ENCODE results near the gene SCAMP3. TPM values are rescaled to one million over a fixed set of nuclear protein-coding genes. Genes with fewer than 3 reads are reported as not detected.
A peak's percentile ranks its signal among the peaks of the same experiment; 100 is the strongest.
"Not testable (repeated sequence)": the region's sequence is repeated elsewhere in the genome, so short reads cannot be mapped to it uniquely, and the experiment has no call there.

SCAMP3 gene
- total and polyA plus RNA-seq, 2 of the 4 experiments (the other 2 are of a cell fraction): 30.5 to 118 TPM

- H3K23ac ChIP-seq (ENCODE audit: low read depth, low read length): no peak overlapping the region
- no peak overlapping the region for H3K18ac ChIP-seq (ENCODE audit: low read depth, low read length)
- dilution Hi-C loops (cut with HindIII; ENCODE audit: low sequenced_read_pairs, unreplicated experiment): no loop called here
- H2BK20ac ChIP-seq (ENCODE audit: low read depth, low read length): no peak overlapping the region
- no peaks in the 10 kb centered on the region for H3K9me1 ChIP-seq (ENCODE audit: insufficient read depth, low read length)
- 81% methylated on average over 10 of the region's 17 CpGs; no CpG with 5 or more reads in 1 of the 2 experiments for WGBS, 2 experiments (ENCODE audit: extremely low coverage in 2 of 2, insufficient read length in 1 of 2)
- ChIA-PET CTCF (interaction anchor here (1.0 to 1.3 kb wide), 2 partner anchors 15 to 20 kb away, joined by 3 to 4 read pairs; partner anchors contain the start of gene CLK2), POLR2A (ENCODE audit: unreplicated experiment) (no interaction called here)
- no peak overlapping the region for H2AFZ ChIP-seq (replicated peaks; ENCODE audit: low read length, poor library complexity)
- H2AK9ac ChIP-seq (replicated peaks; ENCODE audit: low read depth, low read length, poor library complexity): peak overlapping the region; percentile 42
- no peak overlapping the region for H4K8ac ChIP-seq (ENCODE audit: low read depth in 2 of 2, low read length in 2 of 2)
- H3K4me3 ChIP-seq (ENCODE audit: insufficient read depth, low read depth, low read length): no peak overlapping the region
- H3K4me1 ChIP-seq (ENCODE audit: control insufficient read depth, insufficient read depth, low read length): no peaks in the 10 kb centered on the region
- H3K27me3 ChIP-seq (ENCODE audit: control insufficient read depth, insufficient read depth, low read length): peaks cover 57% of the 10 kb centered on the region
- no peak overlapping the region for H3K9ac ChIP-seq (ENCODE audit: low read depth, low read length)
- H3K27ac ChIP-seq (ENCODE audit: insufficient read depth, low read length): no peak overlapping the region
- H2BK120ac ChIP-seq (ENCODE audit: low read depth, low read length): no peak overlapping the region
- H3K79me1 ChIP-seq (ENCODE audit: low read depth in 1 of 2, low read length in 2 of 2): no peaks in the 10 kb centered on the region
- no peak overlapping the region for H2BK15ac ChIP-seq (ENCODE audit: low read depth, low read length)
- no peak for ATAC-seq (ENCODE audit: low read depth)
- H4K91ac ChIP-seq (ENCODE audit: insufficient read depth, low read depth, low read length): no peak overlapping the region
- BruUV-seq (replicated peaks): no TSS peak
- H2AK5ac ChIP-seq (ENCODE audit: low read depth, low read length): no peak overlapping the region
- no peak overlapping the region for H3K14ac ChIP-seq (replicated peaks; ENCODE audit: low read depth, low read length)
- in situ Hi-C loops (cut with MboI; ENCODE audit: low sequenced_read_pairs): no loop called here
- intact Hi-C loops (cut with micrococcal nuclease): no loop called here
- DNase-seq: no peak
- H4K20me1 ChIP-seq (ENCODE audit: insufficient read depth, low read length): no peaks in the 10 kb centered on the region
- H3K36me3 ChIP-seq (ENCODE audit: control insufficient read depth, insufficient read depth, low read length): no peaks in the 10 kb centered on the region
- no peak overlapping the region for H4K5ac ChIP-seq (ENCODE audit: low read depth, low read length)
- no peak overlapping the region for H3K4ac ChIP-seq (ENCODE audit: low read depth, low read length)
- no peak overlapping the region for H3K4me2 ChIP-seq (ENCODE audit: low read depth, low read length)
- TF ChIP-seq POLR2A (IDR thresholded peaks at IDR 0.05; ENCODE audit: low read depth, low read length): no peak
- TF ChIP-seq BHLHE40 (IDR thresholded peaks at IDR 0.05; ENCODE audit: low read depth, low read length): no peak
- TF ChIP-seq MAZ (IDR thresholded peaks at IDR 0.05; ENCODE audit: borderline replicate concordance, low read depth, low read length): no peak
- TF ChIP-seq CTCF (conservative IDR thresholded peaks at IDR 0.05; ENCODE audit: low read depth, low read length): no peak
- no peak overlapping the region for H3K56ac ChIP-seq (ENCODE audit: extremely low read depth, insufficient read depth, low read length)
- peaks cover 2% of the 10 kb centered on the region; the same call in 1 of the 2 replicates for H3K9me3 ChIP-seq (ENCODE audit: control insufficient read depth, insufficient read depth, low read length)
- H2BK5ac ChIP-seq (ENCODE audit: low read depth, low read length, poor library complexity, severe bottlenecking): no peak overlapping the region
Observed at GRCh38 chr1:155293086-155293749, 31.1 kb upstream of the SCAMP3 start.

DNA sequence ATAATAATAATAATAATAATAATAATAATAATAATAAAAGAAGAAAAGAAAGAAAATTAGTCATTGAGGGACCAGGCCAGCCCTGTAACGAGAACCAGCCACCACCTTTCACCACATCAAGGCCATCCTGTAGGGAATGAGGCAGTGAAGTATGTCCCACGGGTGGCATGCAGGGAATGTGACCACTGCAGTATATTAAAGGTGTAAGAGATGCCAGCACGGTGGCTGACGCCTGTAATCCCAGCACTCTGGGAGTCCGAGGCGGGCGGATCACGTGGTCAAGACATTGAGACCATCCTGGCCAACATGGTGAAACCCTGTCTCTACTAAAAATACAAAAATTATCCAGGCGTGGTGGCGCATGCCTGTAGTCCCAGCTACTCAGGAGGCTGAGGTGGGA, 28.8 kb upstream of the SCAMP3 start:
- H3K56ac ChIP-seq (ENCODE audit: extremely low read depth, insufficient read depth, low read length); H3K4ac ChIP-seq (ENCODE audit: low read depth, low read length); ATAC-seq (ENCODE audit: low read depth); H3K9ac ChIP-seq (ENCODE audit: low read depth, low read length); H4K5ac ChIP-seq (ENCODE audit: low read depth, low read length); H2AK9ac ChIP-seq (replicated peaks; ENCODE audit: low read depth, low read length, poor library complexity); H3K4me3 ChIP-seq (ENCODE audit: insufficient read depth, low read depth, low read length); H2AFZ ChIP-seq (replicated peaks; ENCODE audit: low read length, poor library complexity); H3K4me2 ChIP-seq (ENCODE audit: low read depth, low read length); H3K23ac ChIP-seq (ENCODE audit: low read depth, low read length); DNase-seq; CTCF ChIA-PET; H3K9me1 ChIP-seq (ENCODE audit: insufficient read depth, low read length); POLR2A ChIA-PET (ENCODE audit: unreplicated experiment); H3K9me3 ChIP-seq (ENCODE audit: control insufficient read depth, insufficient read depth, low read length); H2BK120ac ChIP-seq (ENCODE audit: low read depth, low read length); H3K14ac ChIP-seq (replicated peaks; ENCODE audit: low read depth, low read length); H3K18ac ChIP-seq (ENCODE audit: low read depth, low read length); H2BK15ac ChIP-seq (ENCODE audit: low read depth, low read length); in situ Hi-C loops (cut with MboI; ENCODE audit: low sequenced_read_pairs); H3K79me1 ChIP-seq (ENCODE audit: low read depth in 1 of 2, low read length in 2 of 2); H3K36me3 ChIP-seq (ENCODE audit: control insufficient read depth, insufficient read depth, low read length); H3K4me1 ChIP-seq (ENCODE audit: control insufficient read depth, insufficient read depth, low read length); H4K91ac ChIP-seq (ENCODE audit: insufficient read depth, low read depth, low read length); dilution Hi-C loops (cut with HindIII; ENCODE audit: low sequenced_read_pairs, unreplicated experiment); H2BK20ac ChIP-seq (ENCODE audit: low read depth, low read length); H2BK5ac ChIP-seq (ENCODE audit: low read depth, low read length, poor library complexity, severe bottlenecking); BruUV-seq (replicated peaks); H4K20me1 ChIP-seq (ENCODE audit: insufficient read depth, low read length); intact Hi-C loops (cut with micrococcal nuclease); H4K8ac ChIP-seq (ENCODE audit: low read depth in 2 of 2, low read length in 2 of 2); H3K27ac ChIP-seq (ENCODE audit: insufficient read depth, low read length); H2AK5ac ChIP-seq (ENCODE audit: low read depth, low read length): not testable (repeated sequence)
- WGBS, 2 experiments (ENCODE audit: extremely low coverage in 2 of 2, insufficient read length in 1 of 2): no CpG with 5 or more reads among the region's 10 CpGs
- peaks cover 41% of the 10 kb centered on the region for H3K27me3 ChIP-seq (ENCODE audit: control insufficient read depth, insufficient read depth, low read length)
